H9 (cell line): ENCODE data around the gene TTC13. TPM values are rescaled to one million over a fixed set of nuclear protein-coding genes. Genes with fewer than 3 reads are reported as not detected.

ENCODE experiments used
- DNase-seq: peaks from one replicate; pipeline ENCODE4 v3.0.0-alpha.2; 2017
- H2AFZ ChIP-seq: one replicate; pipeline ENCODE4 v1.6.1; 2013; ENCODE audit warnings: mild to moderate bottlenecking, low read length, control low read depth, moderate library complexity
- H2AK5ac ChIP-seq: 2 replicates; pipeline ENCODE4 v1.6.1; 2013; ENCODE audit warnings: low read length, control low read depth, mixed read lengths; ENCODE audit not compliant: insufficient read length
- H2BK120ac ChIP-seq: one replicate; pipeline ENCODE4 v1.6.1; 2013; ENCODE audit warnings: low read depth, mild to moderate bottlenecking, low read length, control low read depth, inconsistent platforms; ENCODE audit not compliant: poor library complexity, severe bottlenecking
- H2BK12ac ChIP-seq: 2 replicates; pipeline ENCODE4 v1.6.1; 2013; ENCODE audit warnings: low read length, control low read depth, mixed read lengths, low read depth; ENCODE audit not compliant: insufficient read length
- H2BK15ac ChIP-seq: 2 replicates; pipeline ENCODE4 v1.6.1; 2013; ENCODE audit warnings: low read depth, low read length, control low read depth
- H2BK20ac ChIP-seq: one replicate; pipeline ENCODE4 v1.6.1; 2013; ENCODE audit warnings: low read depth, mild to moderate bottlenecking, low read length, control low read depth, inconsistent platforms; ENCODE audit not compliant: poor library complexity, severe bottlenecking
- H2BK5ac ChIP-seq: 2 replicates; pipeline ENCODE4 v1.6.1; 2013; ENCODE audit warnings: low read length, control low read depth, mixed read lengths; ENCODE audit not compliant: insufficient read length
- H3K14ac ChIP-seq: 2 replicates; pipeline ENCODE4 v1.6.1; 2013; ENCODE audit warnings: low read length, control low read depth; ENCODE audit not compliant: insufficient read depth
- H3K18ac ChIP-seq: 2 replicates; pipeline ENCODE4 v1.6.1; 2013; ENCODE audit warnings: low read depth, mild to moderate bottlenecking, mixed read lengths, low read length, control low read depth; ENCODE audit not compliant: insufficient read length
- H3K23ac ChIP-seq: 2 replicates; pipeline ENCODE4 v1.6.1; 2013; ENCODE audit warnings: low read length, control low read depth, mixed read lengths, low read depth; ENCODE audit not compliant: insufficient read length
- H3K23me2 ChIP-seq: 2 replicates; pipeline ENCODE4 v1.6.1; 2013; ENCODE audit warnings: low read depth, mild to moderate bottlenecking, mixed read lengths, low read length, control low read depth; ENCODE audit not compliant: insufficient read length, poor library complexity, severe bottlenecking
- H3K27ac ChIP-seq: 2 replicates; pipeline ENCODE4 v1.5.1; 2013; ENCODE audit warnings: low read length, control low read depth, mixed read lengths, low read depth; ENCODE audit not compliant: insufficient read length
- H3K27me3 ChIP-seq: 2 replicates; pipeline ENCODE4 v1.6.1; 2013; ENCODE audit warnings: low read length, control low read depth, inconsistent platforms; ENCODE audit not compliant: insufficient read depth
- H3K4ac ChIP-seq: 2 replicates; pipeline ENCODE4 v1.6.1; 2013; ENCODE audit warnings: low read depth, mild to moderate bottlenecking, control low read depth, inconsistent platforms, low read length, moderate library complexity
- H3K4me1 ChIP-seq: 2 replicates; pipeline ENCODE4 v1.6.1; 2013; ENCODE audit warnings: low read length, control low read depth, inconsistent platforms; ENCODE audit not compliant: insufficient read depth
- H3K4me2 ChIP-seq: 2 replicates; pipeline ENCODE4 v1.6.1; 2013; ENCODE audit warnings: low read length, control low read depth, mixed read lengths; ENCODE audit not compliant: insufficient read length, insufficient read depth
- H3K56ac ChIP-seq: 2 replicates; pipeline ENCODE4 v1.6.1; 2013; ENCODE audit warnings: low read depth, mild to moderate bottlenecking, mixed read lengths, low read length, control low read depth; ENCODE audit not compliant: insufficient read length
- H3K79me1 ChIP-seq: 2 replicates; pipeline ENCODE4 v1.6.1; 2013; ENCODE audit warnings: low read depth, mild to moderate bottlenecking, moderate library complexity, low read length, control low read depth, inconsistent platforms; ENCODE audit not compliant: insufficient read depth, poor library complexity, severe bottlenecking
- H3K79me2 ChIP-seq: 2 replicates; pipeline ENCODE4 v1.6.1; 2013; ENCODE audit warnings: low read length, control low read depth, inconsistent platforms; ENCODE audit not compliant: insufficient read depth
- H3K9ac ChIP-seq: 2 replicates; pipeline ENCODE4 v1.6.1; 2013; ENCODE audit warnings: low read length, control low read depth, mixed read lengths; ENCODE audit not compliant: insufficient read length; ENCODE audit errors: extremely low read depth
- H3K9me3 ChIP-seq: one replicate; pipeline ENCODE4 v1.6.1; 2013; ENCODE audit warnings: low read depth, low read length, inconsistent platforms; ENCODE audit not compliant: control insufficient read depth
- H3T11ph ChIP-seq: one replicate; pipeline ENCODE4 v1.6.1; 2013; ENCODE audit warnings: mild to moderate bottlenecking, low read length, control low read depth, inconsistent platforms
- H4K20me1 ChIP-seq: one replicate; pipeline ENCODE4 v1.6.1; 2013; ENCODE audit not compliant: control insufficient read depth, insufficient read length, insufficient read depth
- H4K5ac ChIP-seq: 2 replicates; pipeline ENCODE4 v1.6.1; 2013; ENCODE audit warnings: low read depth, mild to moderate bottlenecking, mixed read lengths, low read length, control low read depth; ENCODE audit not compliant: insufficient read length
- H4K8ac ChIP-seq: replicated peaks from 2 replicates; pipeline ENCODE4 v1.6.1; 2013; ENCODE audit warnings: low read length, control low read depth, mixed read lengths, low read depth; ENCODE audit not compliant: insufficient read length
- H4K91ac ChIP-seq: 2 replicates; pipeline ENCODE4 v1.6.1; 2013; ENCODE audit warnings: low read depth, mild to moderate bottlenecking, moderate library complexity, mixed read lengths, low read length, control low read depth; ENCODE audit not compliant: insufficient read length
- H3K27ac Mint-ChIP-seq, 3 experiments: 2 replicates in 2 of 3; 3 replicates in 1 of 3; pipeline ENCODE4 v1.8.0; 2020 to 2021; ENCODE audit warnings: mixed read lengths in 3 of 3, mild to moderate bottlenecking in 1 of 3, moderate library complexity in 1 of 3
- H3K27me3 Mint-ChIP-seq: 2 replicates; pipeline ENCODE4 v1.8.0; 2021; ENCODE audit warnings: low read depth, mild to moderate bottlenecking, moderate library complexity, mixed read lengths
- H3K36me3 Mint-ChIP-seq, 3 experiments: 2 replicates in 2 of 3; 3 replicates in 1 of 3; pipeline ENCODE4 v1.8.0; 2020 to 2021; ENCODE audit warnings: low read depth in 3 of 3, mixed read lengths in 3 of 3; ENCODE audit not compliant: insufficient read depth in 1 of 3
- H3K4me1 Mint-ChIP-seq, 2 experiments: 2 replicates each; pipeline ENCODE4 v1.8.0; 2020; ENCODE audit warnings: mixed read lengths in 2 of 2
- H3K4me3 Mint-ChIP-seq, 2 experiments: 2 replicates in 1 of 2; 3 replicates in 1 of 2; pipeline ENCODE4 v1.8.0; 2020 to 2021; ENCODE audit warnings: mild to moderate bottlenecking in 2 of 2, mixed read lengths in 2 of 2, moderate library complexity in 1 of 2
- H3K9me3 Mint-ChIP-seq, 2 experiments: 2 replicates in 1 of 2; 3 replicates in 1 of 2; pipeline ENCODE4 v1.8.0; 2020; ENCODE audit warnings: mild to moderate bottlenecking in 2 of 2, mixed read lengths in 2 of 2, moderate library complexity in 1 of 2
- CTCF ChIP-seq: fragments of 200-600 bp; sonication (generic); conservative IDR thresholded peaks from 3 replicates; pipeline ENCODE4 v1.8.0; 2021; ENCODE audit warnings: antibody characterized with exemption, mild to moderate bottlenecking
- WGBS: extraction: QIAGEN DNeasy Blood & Tissue Kit; methylation state at CpG from one replicate; pipeline ENCODE4 v1.1.7; 2013; ENCODE audit warnings: missing lambda C conversion rate, low lambda C conversion rate, mixed read lengths; ENCODE audit not compliant: insufficient read length; ENCODE audit errors: extremely low coverage; 5-methylcytosine and 5-hydroxymethylcytosine counted together
- total RNA-seq: library from RNA; stranded (reverse); gene quantifications from 2 replicates; pipeline ENCODE4 v1.2.1, GENCODE V29; 2021

TTC13 gene
- total RNA-seq, 1 experiment from 2014 or later, result 7.6 TPM

DNA sequence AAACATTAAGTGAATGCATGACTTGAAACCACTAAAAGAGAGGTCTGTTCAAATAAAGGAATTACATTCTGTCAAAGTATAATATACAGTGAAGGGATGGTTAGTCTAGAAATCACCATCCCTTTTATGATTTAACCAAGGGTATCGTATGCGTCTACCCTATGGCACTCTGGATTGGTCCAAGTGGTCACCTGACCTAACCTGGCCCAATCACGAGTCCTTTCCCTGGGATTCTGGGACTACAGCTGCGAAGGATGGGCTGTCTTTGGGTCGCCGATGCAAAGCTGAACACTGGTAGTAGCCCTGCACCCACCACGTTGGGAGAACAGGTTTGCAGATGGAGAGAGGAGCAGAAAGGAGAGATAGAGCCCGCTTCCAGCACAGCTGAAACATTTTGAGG lies 79.9 kb downstream of the TTC13 start:
- Mint-ChIP-seq H3K27ac (no peak overlapping the region), H3K4me3 (no peak overlapping the region), H3K4me1 (0 out of 4 replicates have a peak, but pooled peaks cover 3% of the 10 kb centered on the region in 2 experiments), H3K27me3 (peaks cover 27% of the 10 kb centered on the region), H3K36me3 (no peaks in the 10 kb centered on the region), H3K9me3 (no peaks in the 10 kb centered on the region; a peak in 1 of 5 replicates)
- Histone ChIP-seq H3K56ac (no peak overlapping the region), H3K4ac (no peak overlapping the region), H2BK5ac (no peak overlapping the region), H2BK120ac (no peak overlapping the region), H3K27me3 (no peaks in the 10 kb centered on the region), H3K23ac (no peak overlapping the region), H3K27ac (no peak overlapping the region), H2BK15ac (no peak overlapping the region), H4K5ac (no peak overlapping the region), H3K14ac (no peak overlapping the region), H2AFZ (no peak overlapping the region), H2AK5ac (no peak overlapping the region), H3K23me2 (no peaks in the 10 kb centered on the region), H2BK12ac (no peak overlapping the region), H4K91ac (no peak overlapping the region), H3K18ac (no peak overlapping the region), H3K9ac (no peak overlapping the region), H4K8ac (no peak overlapping the region), H4K20me1 (no peaks in the 10 kb centered on the region), H3T11ph (no peak overlapping the region), H3K79me1 (no peaks in the 10 kb centered on the region), H3K4me2 (no peak overlapping the region), H3K4me1 (no peaks in the 10 kb centered on the region), H3K9me3 (no peaks in the 10 kb centered on the region), H2BK20ac (no peak overlapping the region), H3K79me2 (no peaks in the 10 kb centered on the region)
- TF ChIP-seq CTCF, result no peak
- no CpG with 5 or more reads among the region's 8 CpGs for WGBS
- no peak for DNase-seq
